ENCODE results near the gene TMC6.
A peak's percentile ranks its signal among the peaks of the same experiment; 100 is the strongest.

- no peak for TF ChIP-seq POLR2A (IDR thresholded peaks at IDR 0.05; ENCODE audit: low read depth, low read length)
- TF ChIP-seq MXI1 (IDR thresholded peaks at IDR 0.05; ENCODE audit: borderline replicate concordance, low read depth, low read length) = no peak
- TF ChIP-seq, protein P1, sequence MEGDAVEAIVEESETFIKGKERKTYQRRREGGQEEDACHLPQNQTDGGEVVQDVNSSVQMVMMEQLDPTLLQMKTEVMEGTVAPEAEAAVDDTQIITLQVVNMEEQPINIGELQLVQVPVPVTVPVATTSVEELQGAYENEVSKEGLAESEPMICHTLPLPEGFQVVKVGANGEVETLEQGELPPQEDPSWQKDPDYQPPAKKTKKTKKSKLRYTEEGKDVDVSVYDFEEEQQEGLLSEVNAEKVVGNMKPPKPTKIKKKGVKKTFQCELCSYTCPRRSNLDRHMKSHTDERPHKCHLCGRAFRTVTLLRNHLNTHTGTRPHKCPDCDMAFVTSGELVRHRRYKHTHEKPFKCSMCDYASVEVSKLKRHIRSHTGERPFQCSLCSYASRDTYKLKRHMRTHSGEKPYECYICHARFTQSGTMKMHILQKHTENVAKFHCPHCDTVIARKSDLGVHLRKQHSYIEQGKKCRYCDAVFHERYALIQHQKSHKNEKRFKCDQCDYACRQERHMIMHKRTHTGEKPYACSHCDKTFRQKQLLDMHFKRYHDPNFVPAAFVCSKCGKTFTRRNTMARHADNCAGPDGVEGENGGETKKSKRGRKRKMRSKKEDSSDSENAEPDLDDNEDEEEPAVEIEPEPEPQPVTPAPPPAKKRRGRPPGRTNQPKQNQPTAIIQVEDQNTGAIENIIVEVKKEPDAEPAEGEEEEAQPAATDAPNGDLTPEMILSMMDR (conservative IDR thresholded peaks at IDR 0.05; ENCODE audit: low read depth, low read length) = 0 out of 2 replicates have a peak, but pooled peaks have one; percentile 13
- no peak for TF ChIP-seq SMC3 (IDR thresholded peaks at IDR 0.05; ENCODE audit: low read depth, low read length)
- TF ChIP-seq RAD21 (IDR thresholded peaks at IDR 0.05; ENCODE audit: low read length) = no peak
- no peak for TF ChIP-seq RCOR1 (IDR thresholded peaks at IDR 0.05; ENCODE audit: insufficient replicate concordance, low read length)
- TF ChIP-seq MAFK (IDR thresholded peaks at IDR 0.05; ENCODE audit: low read depth, low read length) = no peak
- TF ChIP-seq RFX5 (IDR thresholded peaks at IDR 0.05; ENCODE audit: low read depth, low read length) = no peak
- TF ChIP-seq USF2 (IDR thresholded peaks at IDR 0.05; ENCODE audit: low read depth, low read length) = no peak
These were observed 9.0 kb upstream of the TMC6 start for GRCh38 chr17:78137392-78138203.

All from IMR-90 (cell line).